GM23248 (cell line): ENCODE data around the gene GDF7. TPM values are rescaled to one million over a fixed set of nuclear protein-coding genes. Genes with fewer than 3 reads are reported as not detected.

ENCODE experiments used
- DNase-seq: peaks from one replicate; pipeline ENCODE4 v3.0.0-alpha.2; 2015
- H2AFZ ChIP-seq: fragments of 200-600 bp; sonication (generic); 2 replicates; pipeline ENCODE4 v1.6.1; 2016; ENCODE audit warnings: antibody characterized with exemption
- H3F3A ChIP-seq: fragments of 200-600 bp; sonication (generic); 2 replicates; pipeline ENCODE4 v1.6.1; 2016; ENCODE audit warnings: mild to moderate bottlenecking, antibody characterized with exemption, mixed run types; ENCODE audit not compliant: insufficient read depth
- H3K27ac ChIP-seq: fragments of 200-600 bp; sonication (generic); 2 replicates; pipeline ENCODE4 v1.5.1; 2016; ENCODE audit warnings: mild to moderate bottlenecking
- H3K27me3 ChIP-seq: fragments of 200-600 bp; sonication (generic); replicated peaks from 2 replicates; pipeline ENCODE4 v1.6.1; 2016; ENCODE audit warnings: mild to moderate bottlenecking; ENCODE audit not compliant: insufficient read depth
- H3K36me3 ChIP-seq: fragments of 200-600 bp; sonication (generic); 2 replicates; pipeline ENCODE4 v1.6.1; 2016; ENCODE audit warnings: low read depth, mild to moderate bottlenecking
- H3K4me1 ChIP-seq: fragments of 200-600 bp; sonication (generic); 2 replicates; pipeline ENCODE4 v1.6.1; 2016; ENCODE audit warnings: mild to moderate bottlenecking; ENCODE audit not compliant: insufficient read depth
- H3K4me2 ChIP-seq: fragments of 200-600 bp; sonication (generic); one replicate; pipeline ENCODE4 v1.6.1; 2016; ENCODE audit warnings: mild to moderate bottlenecking; ENCODE audit not compliant: unreplicated experiment
- H3K4me3 ChIP-seq: fragments of 200-600 bp; sonication (generic); 2 replicates; pipeline ENCODE4 v1.5.1; 2016; ENCODE audit warnings: mild to moderate bottlenecking
- H3K79me2 ChIP-seq: fragments of 200-600 bp; sonication (generic); 2 replicates; pipeline ENCODE4 v1.6.1; 2016; ENCODE audit warnings: mild to moderate bottlenecking; ENCODE audit not compliant: insufficient read depth
- H3K9ac ChIP-seq: fragments of 200-600 bp; sonication (generic); 2 replicates; pipeline ENCODE4 v1.6.1; 2016; ENCODE audit warnings: mild to moderate bottlenecking
- H3K9me2 ChIP-seq: fragments of 200-600 bp; sonication (generic); 2 replicates; pipeline ENCODE4 v1.6.1; 2016; ENCODE audit warnings: mixed run types, mild to moderate bottlenecking, moderate library complexity; ENCODE audit not compliant: insufficient read depth
- H3K9me3 ChIP-seq: fragments of 200-600 bp; sonication (generic); one replicate; pipeline ENCODE4 v1.6.1; 2017; ENCODE audit warnings: low read depth
- H4K20me1 ChIP-seq: fragments of 200-600 bp; sonication (generic); 2 replicates; pipeline ENCODE4 v1.6.0; 2016; ENCODE audit not compliant: insufficient read depth
- EZH2 ChIP-seq: fragments of 200-600 bp; sonication (generic); IDR thresholded peaks from 2 replicates; pipeline ENCODE4 v1.6.1; 2018; ENCODE audit warnings: antibody characterized with exemption, mild to moderate bottlenecking; ENCODE audit not compliant: insufficient read depth, poor library complexity, severe bottlenecking
- EZH2phosphoT487 ChIP-seq: fragments of 200-600 bp; sonication (generic); IDR thresholded peaks from 2 replicates; pipeline ENCODE4 v1.6.1; 2018; ENCODE audit warnings: antibody characterized with exemption, moderate library complexity, mild to moderate bottlenecking, low read depth; ENCODE audit not compliant: insufficient read depth
- WGBS, 2 experiments: methylation state at CpG; one replicate each; pipeline ENCODE4 v1.1.6; 2015 to 2017; ENCODE audit warnings: low lambda C conversion rate in 2 of 2, low coverage in 1 of 2; ENCODE audit errors: missing lambda C conversion rate in 2 of 2; 5-methylcytosine and 5-hydroxymethylcytosine counted together
- in situ Hi-C: fragments of 300-500 bp; cut with MboI; formaldehyde crosslinking; loops from 2 replicates; pipeline ENCODE4 v1.15.0; 2020
- polyA plus RNA-seq: library from polyadenylated mRNA; unstranded; fragments of >200 nt; fragmentation: Nextera tagmentation; extraction: Ambion mirVana; gene quantifications from 2 replicates; pipeline ENCODE4 v1.2.1, GENCODE V29; 2016
- total RNA-seq: library from RNA; depleted of rRNA; stranded (reverse); fragments of >200 nt; shearing (Covaris generic); gene quantifications from 2 replicates; pipeline ENCODE4 v1.2.3, GENCODE V29; 2014

GDF7 gene
- total and polyA plus RNA-seq, 2 experiments from 2014 or later, result 0.03 TPM; not detected in 1

DNA sequence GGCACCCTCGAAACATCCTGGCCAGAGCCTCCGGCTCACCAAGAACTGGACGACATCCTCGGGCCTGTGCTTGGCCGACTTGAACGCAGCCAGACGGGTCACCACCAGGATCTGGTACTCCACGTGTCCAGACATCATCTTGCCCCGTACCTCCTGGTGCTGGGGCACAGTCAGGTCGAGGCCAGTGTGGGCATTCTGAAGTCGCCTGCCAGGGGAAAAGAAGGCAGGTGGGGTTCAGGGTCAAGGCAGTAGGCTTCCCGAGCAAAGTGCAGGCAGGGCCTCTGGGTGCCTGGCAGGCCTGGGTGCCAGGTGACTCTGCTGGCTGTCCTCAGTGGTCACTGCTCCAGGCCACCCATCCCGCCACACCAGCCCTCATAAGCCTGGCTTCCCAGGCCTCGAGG, 21.6 kb upstream of the GDF7 start:
- Histone ChIP-seq H3K9me3 (no peaks in the 10 kb centered on the region), H3K79me2 (peaks cover 9% of the 10 kb centered on the region; the same call in 1 of the 2 replicates), H3K4me1 (peaks cover 7% of the 10 kb centered on the region; the same call in 1 of the 2 replicates), H3F3A (no peaks in the 10 kb centered on the region), H4K20me1 (no peaks in the 10 kb centered on the region), H3K4me3 (no peak overlapping the region), H2AFZ (no peak overlapping the region), H3K4me2 (no peak overlapping the region), H3K9me2 (no peaks in the 10 kb centered on the region), H3K9ac (no peak overlapping the region), H3K27me3 (no peaks in the 10 kb centered on the region), H3K27ac (no peak overlapping the region), H3K36me3 (no peaks in the 10 kb centered on the region)
- TF ChIP-seq EZH2 (no peak), EZH2phosphoT487 (no peak)
- in situ Hi-C loops, result loop anchor here (10.0 kb wide), 1 partner anchor 210 kb away; no protein-coding TSS in a partner anchor
- WGBS, 2 experiments, result 84 to 89% methylated on average over 14 of the region's 14 CpGs
- no peak for DNase-seq

DNA sequence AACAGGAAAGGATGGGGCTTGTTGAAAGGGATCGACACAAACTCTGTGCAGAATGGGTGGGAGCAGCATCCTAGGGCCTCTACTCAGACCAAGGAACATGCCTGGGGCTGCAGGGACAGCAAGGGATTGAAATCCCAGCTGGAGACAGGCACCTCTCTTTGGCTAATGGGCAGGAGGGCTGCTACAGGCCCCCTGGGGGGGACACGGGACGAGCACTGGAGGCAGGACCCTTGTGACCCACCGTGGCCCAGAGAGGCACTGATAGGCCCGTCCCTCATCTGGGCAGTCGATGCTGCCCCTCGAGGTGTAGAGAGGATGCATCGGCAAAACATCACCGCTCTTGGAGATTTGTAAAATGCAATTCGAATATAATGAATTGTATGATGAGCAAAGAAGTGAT, 21.2 kb upstream of the GDF7 start:
- Histone ChIP-seq H3K27ac (no peak overlapping the region), H3K9me3 (no peaks in the 10 kb centered on the region), H3K27me3 (no peaks in the 10 kb centered on the region), H3K4me2 (no peak overlapping the region), H3K4me3 (no peak overlapping the region), H3K79me2 (peaks cover 9% of the 10 kb centered on the region; the same call in 1 of the 2 replicates), H2AFZ (no peak overlapping the region), H3F3A (no peaks in the 10 kb centered on the region), H3K36me3 (no peaks in the 10 kb centered on the region), H3K9ac (no peak overlapping the region), H3K9me2 (no peaks in the 10 kb centered on the region), H3K4me1 (peaks cover 7% of the 10 kb centered on the region; the same call in 1 of the 2 replicates), H4K20me1 (no peaks in the 10 kb centered on the region)
- in situ Hi-C loops, result loop anchor here (10.0 kb wide), 1 partner anchor 211 kb away; no protein-coding TSS in a partner anchor
- no peak for DNase-seq
- TF ChIP-seq EZH2phosphoT487 (no peak), EZH2 (no peak)
- 94 to 97% methylated on average over 10 of the region's 10 CpGs for WGBS, 2 experiments

DNA sequence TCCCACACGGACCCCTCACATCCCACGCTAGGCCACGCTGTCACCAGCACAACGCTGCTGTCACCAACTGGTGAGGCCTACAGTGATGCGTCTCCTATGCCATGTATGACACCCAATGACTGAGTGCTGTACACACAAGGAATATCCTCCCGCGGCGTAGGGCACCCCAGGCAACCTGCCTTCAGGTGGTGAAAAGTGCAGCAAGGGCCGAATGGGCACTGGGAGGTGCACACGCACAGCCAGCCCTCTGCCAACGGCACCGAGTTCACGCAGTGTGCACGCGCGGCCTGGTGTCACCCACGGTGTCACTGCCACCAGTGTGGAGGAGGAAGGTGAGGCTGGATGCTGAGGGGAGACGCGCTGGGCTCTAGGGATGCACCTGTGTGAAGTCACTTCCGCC, 20.5 kb upstream of the GDF7 start:
- H3K79me2 ChIP-seq, result peaks cover 9% of the 10 kb centered on the region; the same call in 1 of the 2 replicates
- in situ Hi-C loops, result loop anchor here (10.0 kb wide), 1 partner anchor 212 kb away; no protein-coding TSS in a partner anchor
- TF ChIP-seq EZH2 (no peak), EZH2phosphoT487 (no peak)

DNA sequence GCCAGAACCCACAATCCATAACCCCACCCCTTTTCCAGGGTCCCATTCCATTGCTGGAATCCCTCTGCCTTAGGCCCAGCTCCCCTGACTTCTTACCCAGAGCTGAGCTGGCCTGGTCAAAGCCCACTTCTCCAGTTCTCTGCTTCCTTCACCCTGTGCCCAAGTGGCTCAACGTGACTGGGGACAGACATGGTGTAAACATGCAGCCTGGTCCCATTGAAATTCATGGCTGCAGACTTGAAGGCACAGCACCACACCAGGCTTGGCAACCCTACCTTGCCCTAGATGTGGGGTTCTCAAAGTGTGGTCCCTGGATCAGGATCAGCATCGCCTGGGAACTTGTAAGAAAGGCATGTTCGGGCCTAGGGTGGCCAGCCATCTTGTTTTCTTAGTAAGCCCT, 19.7 kb upstream of the GDF7 start:
- DNase-seq, result no peak
- Histone ChIP-seq H3K36me3 (no peaks in the 10 kb centered on the region), H3K4me2 (no peak overlapping the region), H3K9ac (no peak overlapping the region), H4K20me1 (no peaks in the 10 kb centered on the region), H3K4me1 (peaks cover 7% of the 10 kb centered on the region; the same call in 1 of the 2 replicates), H2AFZ (no peak overlapping the region), H3K79me2 (peaks cover 9% of the 10 kb centered on the region; the same call in 1 of the 2 replicates), H3K9me3 (no peaks in the 10 kb centered on the region), H3K27ac (no peak overlapping the region), H3K4me3 (no peak overlapping the region), H3F3A (no peaks in the 10 kb centered on the region), H3K9me2 (no peaks in the 10 kb centered on the region), H3K27me3 (no peaks in the 10 kb centered on the region)
- TF ChIP-seq EZH2phosphoT487 (no peak), EZH2 (no peak)
- 78 to 88% methylated on average over 3 of the region's 3 CpGs for WGBS, 2 experiments
- in situ Hi-C loops, result loop anchor here (10.0 kb wide), 1 partner anchor 212 kb away; no protein-coding TSS in a partner anchor

More for the DNA sequence above, 20.5 kb upstream of the GDF7 start:
- Histone ChIP-seq H3F3A (no peaks in the 10 kb centered on the region), H4K20me1 (no peaks in the 10 kb centered on the region), H3K4me2 (no peak overlapping the region), H3K4me3 (no peak overlapping the region), H3K36me3 (no peaks in the 10 kb centered on the region), H3K9me3 (no peaks in the 10 kb centered on the region), H2AFZ (no peak overlapping the region), H3K27ac (no peak overlapping the region), H3K4me1 (peaks cover 7% of the 10 kb centered on the region; the same call in 1 of the 2 replicates), H3K9ac (no peak overlapping the region), H3K9me2 (no peaks in the 10 kb centered on the region), H3K27me3 (no peaks in the 10 kb centered on the region)
- no peak for DNase-seq
- 91 to 95% methylated on average over 20 of the region's 20 CpGs for WGBS, 2 experiments
